NCI-H1092 treated with DMSO at 0.1 percent for 48 hours (cell line): Measurements from ENCODE around the gene KAZN.

ENCODE experiments used
- DNase-seq: peaks from one replicate; lab custom pipeline; 2025; lab: John Stamatoyannopoulos, UW

The KAZN gene

GRCh38 chr1:14914351-14914988 lies 316.0 kb downstream of the KAZN start:
- DNase-seq = no peak

- DNase-seq = peak; percentile 34
Measured at GRCh38 chr1:14915356-14916054, 317.0 kb downstream of the KAZN start.

- DNase-seq = no peak
Measured at GRCh38 chr1:14919289-14919688, 320.8 kb downstream of the KAZN start.

- no peak for DNase-seq
Measured at GRCh38 chr1:14919751-14920150, 321.3 kb downstream of the KAZN start.

- DNase-seq = no peak
Measured at GRCh38 chr1:14921057-14921456, 322.6 kb downstream of the KAZN start.

DNA sequence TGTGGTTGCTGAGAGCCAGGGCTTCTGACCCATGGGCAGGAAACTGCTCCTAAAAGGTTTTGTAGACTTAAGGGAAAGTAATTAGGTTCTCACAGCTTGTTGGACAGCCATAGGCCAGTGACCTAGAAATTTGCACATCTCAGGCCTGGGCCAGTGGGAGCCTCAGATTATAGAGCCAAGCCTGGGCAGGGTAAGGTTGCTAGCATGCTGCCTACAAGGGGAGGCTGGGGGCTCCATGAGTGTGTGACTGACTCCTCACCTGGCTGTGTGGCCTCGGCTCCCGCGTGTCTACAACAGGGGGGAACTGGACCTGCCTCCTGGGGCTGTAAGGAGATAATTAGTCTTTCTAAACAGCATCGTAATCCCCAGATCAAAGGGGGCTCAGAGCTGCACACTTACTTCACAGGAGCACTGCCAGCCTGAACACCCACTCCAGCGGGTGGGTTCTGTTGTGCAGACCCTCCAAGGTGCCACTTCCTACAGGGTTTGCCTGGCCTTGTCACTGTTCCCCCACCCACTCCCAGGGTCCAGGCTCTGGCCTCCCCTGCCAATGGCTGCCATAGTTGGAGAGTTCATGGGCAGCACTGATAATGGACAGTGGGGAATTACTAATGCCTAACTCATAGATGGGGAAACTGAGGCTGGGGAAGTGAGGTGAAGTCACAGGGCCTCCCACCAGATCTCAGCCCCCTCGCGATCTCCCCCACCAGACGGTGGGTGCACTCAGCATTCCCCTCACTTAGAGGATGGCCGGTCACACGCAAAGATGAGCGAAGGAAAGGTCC lies 324.6 kb downstream of the KAZN start:
- no peak for DNase-seq

DNA sequence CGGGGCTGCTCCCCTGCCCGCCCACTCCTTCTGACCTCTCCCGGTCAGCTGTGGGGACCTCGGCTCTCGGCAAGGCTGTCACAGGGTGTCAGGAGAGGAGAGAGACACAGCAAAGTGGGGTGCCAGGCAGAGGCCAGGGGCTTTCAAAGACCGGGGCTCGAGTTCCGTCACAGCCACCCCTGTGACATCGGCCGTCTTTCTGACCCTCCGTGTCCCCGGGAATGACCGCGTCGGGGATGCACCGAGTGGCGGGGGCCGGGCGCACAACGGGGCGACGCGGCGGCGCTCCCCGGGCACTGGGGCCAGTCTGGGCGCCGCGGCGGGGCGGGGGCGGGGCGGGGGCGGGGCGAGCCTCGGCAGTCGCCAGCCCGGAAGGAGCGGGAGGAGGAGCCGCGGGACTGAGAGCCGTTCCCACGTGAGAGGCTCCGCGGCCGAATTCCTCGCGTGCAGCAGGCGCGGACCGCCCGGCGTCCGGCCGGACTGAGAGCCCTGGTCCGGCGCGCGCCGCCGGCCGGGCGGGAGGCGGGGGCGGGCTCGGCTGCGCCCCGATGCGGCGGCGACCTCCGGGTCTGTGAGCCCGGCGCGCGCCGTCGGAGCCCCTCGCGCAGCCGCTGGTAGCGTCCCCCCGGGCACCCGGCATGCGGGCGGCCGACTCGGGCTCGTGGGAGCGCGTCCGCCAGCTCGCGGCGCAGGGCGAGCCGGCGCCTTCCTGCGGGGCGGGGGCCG lies 325.4 kb downstream of the KAZN start:
- DNase-seq = no peak

GRCh38 chr1:14924455-14925331 lies 326.2 kb downstream of the KAZN start:
- no peak for DNase-seq

- no peak for DNase-seq
Measured at GRCh38 chr1:14925336-14926136, 327.1 kb downstream of the KAZN start.

GRCh38 chr1:14926229-14926628 lies 327.7 kb downstream of the KAZN start:
- DNase-seq = no peak

GRCh38 chr1:14926818-14927575 lies 328.5 kb downstream of the KAZN start:
- DNase-seq = peak; percentile 23

- no peak for DNase-seq
Measured at GRCh38 chr1:14928412-14928811, 329.9 kb downstream of the KAZN start.

GRCh38 chr1:14928886-14929546 lies 330.5 kb downstream of the KAZN start:
- DNase-seq = no peak

- peak; percentile 58 for DNase-seq
Measured at GRCh38 chr1:14929547-14930246, 331.2 kb downstream of the KAZN start.

DNA sequence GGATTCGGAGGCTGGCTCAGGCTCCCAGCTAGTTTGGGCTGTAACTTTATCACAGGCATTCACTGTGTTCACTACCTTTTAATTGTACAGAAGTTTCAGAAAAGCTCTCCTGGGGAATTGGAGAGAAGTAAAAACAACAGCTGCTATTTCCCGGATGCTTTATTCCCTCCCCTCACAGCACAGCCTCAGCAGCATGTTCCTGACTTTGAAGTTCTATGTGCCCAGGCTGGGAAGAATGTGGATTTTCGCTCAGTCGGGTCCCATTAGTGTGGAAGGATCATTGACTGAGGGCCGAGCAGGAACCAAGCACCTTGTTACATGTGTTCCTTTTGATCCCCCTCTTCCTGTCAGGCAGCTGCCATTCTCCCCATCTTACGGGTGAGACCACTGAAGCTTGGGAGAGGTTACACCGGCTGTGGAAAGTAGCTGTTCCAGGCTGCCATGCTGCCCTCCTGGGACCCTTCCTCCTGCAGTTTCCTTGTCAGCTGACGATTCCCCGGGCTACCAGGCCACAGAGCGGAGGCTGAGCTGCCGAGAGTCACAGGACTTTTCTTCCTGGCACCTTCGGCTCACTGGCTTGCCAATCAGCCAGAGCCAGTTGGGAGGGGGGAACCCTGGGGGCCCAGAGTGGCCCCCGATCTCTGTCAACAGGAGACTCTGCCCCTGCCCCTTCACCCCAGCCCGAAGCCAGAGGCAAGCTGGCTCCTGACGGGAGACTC lies 331.9 kb downstream of the KAZN start:
- no peak for DNase-seq

- no peak for DNase-seq
Measured at GRCh38 chr1:14932034-14932638, 333.7 kb downstream of the KAZN start.

- DNase-seq = no peak
Measured at GRCh38 chr1:14934867-14935266, 336.4 kb downstream of the KAZN start.
